Osteocyte (in vitro differentiated cells): ENCODE data around the gene LBHD1. TPM values are rescaled to one million over a fixed set of nuclear protein-coding genes. Genes with fewer than 3 reads are reported as not detected.

Experiments used
- DNase-seq: peaks from one replicate; pipeline ENCODE4 v3.0.0; 2021; ENCODE audit warnings: mixed read lengths; ENCODE audit not compliant: unreplicated experiment; ENCODE audit errors: extremely low spot score
- H3K27ac Mint-ChIP-seq: one replicate; pipeline ENCODE4 v1.8.0; 2021; ENCODE audit warnings: mild to moderate bottlenecking, mixed read lengths; ENCODE audit not compliant: unreplicated experiment
- H3K27me3 Mint-ChIP-seq: one replicate; pipeline ENCODE4 v1.8.0; 2021; ENCODE audit warnings: mixed read lengths; ENCODE audit not compliant: unreplicated experiment
- H3K36me3 Mint-ChIP-seq: one replicate; pipeline ENCODE4 v1.8.0; 2021; ENCODE audit warnings: mixed read lengths; ENCODE audit not compliant: unreplicated experiment
- H3K4me1 Mint-ChIP-seq: one replicate; pipeline ENCODE4 v1.8.0; 2021; ENCODE audit warnings: mixed read lengths; ENCODE audit not compliant: unreplicated experiment
- H3K4me3 Mint-ChIP-seq: one replicate; pipeline ENCODE4 v1.8.0; 2021; ENCODE audit warnings: mild to moderate bottlenecking, moderate library complexity, mixed read lengths; ENCODE audit not compliant: unreplicated experiment
- H3K9me3 Mint-ChIP-seq: one replicate; pipeline ENCODE4 v1.8.0; 2021; ENCODE audit warnings: mixed read lengths; ENCODE audit not compliant: unreplicated experiment
- CTCF ChIP-seq: fragments of 200-600 bp; sonication (generic); IDR thresholded peaks from 2 replicates; pipeline ENCODE4 v1.5.0; 2021; ENCODE audit warnings: antibody characterized with exemption, mild to moderate bottlenecking, moderate library complexity
- total RNA-seq: library from RNA; stranded (reverse); gene quantifications from 2 replicates; pipeline ENCODE4 v1.2.1, GENCODE V29; 2021

LBHD1 gene
- total RNA-seq, 1 donor from 2014 or later = 7.3 TPM

GRCh38 chr11:62715150-62716130, 43.4 kb upstream of the LBHD1 start:
- H3K4me1 Mint-ChIP-seq = peaks cover 9% of the 10 kb centered on the region
- H3K4me3 Mint-ChIP-seq = no peak overlapping the region
- peaks cover 53% of the 10 kb centered on the region for H3K36me3 Mint-ChIP-seq
- H3K27me3 Mint-ChIP-seq = no peaks in the 10 kb centered on the region
- no peak for TF ChIP-seq CTCF
- no peak for DNase-seq
- H3K9me3 Mint-ChIP-seq = no peaks in the 10 kb centered on the region
- H3K27ac Mint-ChIP-seq = peak overlapping the region; percentile 59

- peak overlapping the region; percentile 57 for H3K27ac Mint-ChIP-seq
Measured at GRCh38 chr11:62713343-62713742, 41.3 kb upstream of the LBHD1 start.

GRCh38 chr11:62712861-62713260, 40.8 kb upstream of the LBHD1 start:
- Mint-ChIP-seq H3K36me3 (peaks cover 39% of the 10 kb centered on the region), H3K9me3 (no peaks in the 10 kb centered on the region), H3K27ac (peak overlapping the region; percentile 57), H3K4me3 (no peak overlapping the region), H3K4me1 (peaks cover 29% of the 10 kb centered on the region), H3K27me3 (no peaks in the 10 kb centered on the region)
- DNase-seq = no peak
- TF ChIP-seq CTCF = no peak

More at GRCh38 chr11:62713343-62713742, 41.3 kb upstream of the LBHD1 start:
- no peak for TF ChIP-seq CTCF
- peaks cover 26% of the 10 kb centered on the region for H3K4me1 Mint-ChIP-seq
- H3K4me3 Mint-ChIP-seq = no peak overlapping the region
- no peaks in the 10 kb centered on the region for H3K27me3 Mint-ChIP-seq
- peaks cover 44% of the 10 kb centered on the region for H3K36me3 Mint-ChIP-seq
- H3K9me3 Mint-ChIP-seq = no peaks in the 10 kb centered on the region
- no peak for DNase-seq

- Mint-ChIP-seq H3K4me3 (no peak overlapping the region), H3K36me3 (peaks cover 34% of the 10 kb centered on the region), H3K9me3 (no peaks in the 10 kb centered on the region), H3K4me1 (peaks cover 33% of the 10 kb centered on the region), H3K27me3 (no peaks in the 10 kb centered on the region), H3K27ac (peak overlapping the region; percentile 57)
- no peak for TF ChIP-seq CTCF
- DNase-seq = no peak
Measured at GRCh38 chr11:62712276-62712812, 40.3 kb upstream of the LBHD1 start.

- Mint-ChIP-seq H3K27ac (peak overlapping the region; percentile 100), H3K4me3 (peak overlapping the region; percentile 80), H3K27me3 (no peaks in the 10 kb centered on the region), H3K36me3 (peaks cover 16% of the 10 kb centered on the region), H3K4me1 (peaks cover 51% of the 10 kb centered on the region), H3K9me3 (no peaks in the 10 kb centered on the region)
- no peak for TF ChIP-seq CTCF
- no peak for DNase-seq
Measured at GRCh38 chr11:62710001-62710345, 37.9 kb upstream of the LBHD1 start.
